Mesodermal cell (in vitro differentiated cells): ENCODE data around the gene SETD4. TPM values are rescaled to one million over a fixed set of nuclear protein-coding genes. Genes with fewer than 3 reads are reported as not detected.
"Not testable (repeated sequence)": the region's sequence is repeated elsewhere in the genome, so short reads cannot be mapped to it uniquely, and the experiment has no call there.

Experiments
- H3K27ac ChIP-seq: 2 replicates; pipeline ENCODE4 v1.7.0; 2013; ENCODE audit warnings: mild to moderate bottlenecking, low read depth, low read length, moderate library complexity; ENCODE audit not compliant: severe bottlenecking
- H3K36me3 ChIP-seq: 2 replicates; pipeline ENCODE4 v1.7.1; 2013; ENCODE audit warnings: mild to moderate bottlenecking, low read length, moderate library complexity; ENCODE audit not compliant: control insufficient read depth, insufficient read depth
- H3K4me1 ChIP-seq: one replicate; pipeline ENCODE4 v1.7.1; 2013; ENCODE audit warnings: mild to moderate bottlenecking, low read length; ENCODE audit not compliant: insufficient read depth, control insufficient read depth, poor library complexity, severe bottlenecking
- H3K4me3 ChIP-seq: 2 replicates; pipeline ENCODE4 v1.7.0; 2013; ENCODE audit warnings: low read length, control low read depth, mild to moderate bottlenecking; ENCODE audit not compliant: insufficient read depth, poor library complexity, severe bottlenecking; ENCODE audit errors: extremely low read depth
- H3K9me3 ChIP-seq: 2 replicates; pipeline ENCODE4 v1.7.1; 2013; ENCODE audit warnings: mild to moderate bottlenecking, low read length, moderate library complexity; ENCODE audit not compliant: control insufficient read depth
- WGBS, 2 experiments: methylation state at CpG; one replicate each; pipeline ENCODE4 v1.1.5; 2013; ENCODE audit warnings: missing lambda C conversion rate in 2 of 2; ENCODE audit not compliant: insufficient coverage in 2 of 2; 5-methylcytosine and 5-hydroxymethylcytosine counted together
- polyA plus RNA-seq, 2 experiments: library from polyadenylated mRNA; stranded (reverse); fragments of 50-300 nt; gene quantifications; one replicate each; pipeline ENCODE4 v1.2.3, GENCODE V29; 2013

The SETD4 gene
- 14.2 TPM for polyA plus RNA-seq (2013, experiment 1 of 2)
- polyA plus RNA-seq (2013, experiment 2 of 2): 16.3 TPM

DNA sequence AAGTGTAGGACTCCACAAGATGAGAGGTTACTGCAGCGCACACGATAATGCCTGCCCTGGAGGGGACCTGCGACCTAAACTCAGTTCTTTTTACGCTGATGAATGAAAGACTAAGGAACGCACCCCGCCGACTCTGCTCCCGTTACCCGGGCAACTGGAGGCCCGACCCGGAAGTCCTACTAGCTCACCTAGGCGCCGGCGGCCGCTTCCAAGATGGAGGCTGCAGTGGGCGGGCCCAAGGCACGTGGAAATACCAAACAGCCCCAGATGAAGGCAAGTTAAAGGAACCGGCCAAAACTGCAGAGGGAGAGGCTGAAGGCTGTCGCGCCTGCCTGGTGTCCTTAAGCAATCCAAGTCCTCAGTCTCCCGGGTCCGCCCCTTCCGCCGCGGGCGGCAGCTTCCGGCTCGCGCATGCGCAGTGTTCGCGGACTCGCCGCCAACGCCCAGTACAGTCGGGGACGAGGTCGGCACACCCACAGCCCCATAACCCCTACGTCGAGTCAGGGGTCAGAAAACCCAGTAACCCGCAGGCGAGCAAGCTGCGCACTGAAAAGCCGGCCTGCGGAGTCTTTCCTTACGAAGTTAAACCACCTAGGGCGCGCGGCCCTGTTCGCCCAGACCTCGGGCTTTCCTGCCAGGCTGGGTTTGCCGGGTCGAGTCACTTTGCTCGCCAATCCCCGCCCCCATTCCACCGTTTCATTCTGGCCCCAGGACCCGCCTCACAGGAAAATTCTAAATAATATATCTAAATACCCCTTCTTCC, at the start of gene SETD4:
Gene SETD4, minus strand, starts transcription at position 368 of the 763 bp plus-strand sequence. CDS start 1,638 bp downstream, outside the sequence.
- Histone ChIP-seq H3K4me3 (peak within 1 kb of the TSS; percentile 72), H3K27ac (peak within 1 kb of the TSS; percentile 84), H3K4me1 (peaks cover 9% of the 10 kb centered on the region), H3K9me3 (no peaks in the 10 kb centered on the region), H3K36me3 (peaks cover 34% of the 10 kb centered on the region)
- 0% methylated on average over 48 to 57 of the region's 57 CpGs for WGBS, 2 experiments

- Histone ChIP-seq H3K4me1 (no peaks in the 10 kb centered on the region), H3K4me3 (no peak overlapping the region), H3K9me3 (no peaks in the 10 kb centered on the region), H3K36me3 (no peaks in the 10 kb centered on the region), H3K27ac (no peak overlapping the region)
- 97 to 98% methylated on average over 8 of the region's 10 CpGs for WGBS, 2 experiments
Measured at GRCh38 chr21:36109868-36110267, 49.5 kb upstream of the SETD4 start.

GRCh38 chr21:36105327-36105842, 45.1 kb upstream of the SETD4 start:
- Histone ChIP-seq H3K27ac (no peak overlapping the region), H3K4me1 (no peaks in the 10 kb centered on the region), H3K9me3 (no peaks in the 10 kb centered on the region), H3K4me3 (no peak overlapping the region), H3K36me3 (no peaks in the 10 kb centered on the region)
- 56 to 97% methylated on average over 2 to 3 of the region's 4 CpGs for WGBS, 2 experiments

- 80 to 83% methylated on average over 22 to 26 of the region's 29 CpGs for WGBS, 2 experiments
- no peaks in the 10 kb centered on the region for H3K36me3 ChIP-seq
- no peaks in the 10 kb centered on the region for H3K9me3 ChIP-seq
- H3K4me3 ChIP-seq: no peak overlapping the region
- H3K4me1 ChIP-seq: no peaks in the 10 kb centered on the region
- H3K27ac ChIP-seq: no peak overlapping the region
Measured at GRCh38 chr21:36104317-36105300, 44.3 kb upstream of the SETD4 start.

GRCh38 chr21:36103434-36103833, 43.1 kb upstream of the SETD4 start:
- H3K36me3 ChIP-seq: no peaks in the 10 kb centered on the region
- H3K4me1 ChIP-seq: no peaks in the 10 kb centered on the region
- H3K4me3 ChIP-seq: no peak overlapping the region
- no peak overlapping the region for H3K27ac ChIP-seq
- H3K9me3 ChIP-seq: no peaks in the 10 kb centered on the region

DNA sequence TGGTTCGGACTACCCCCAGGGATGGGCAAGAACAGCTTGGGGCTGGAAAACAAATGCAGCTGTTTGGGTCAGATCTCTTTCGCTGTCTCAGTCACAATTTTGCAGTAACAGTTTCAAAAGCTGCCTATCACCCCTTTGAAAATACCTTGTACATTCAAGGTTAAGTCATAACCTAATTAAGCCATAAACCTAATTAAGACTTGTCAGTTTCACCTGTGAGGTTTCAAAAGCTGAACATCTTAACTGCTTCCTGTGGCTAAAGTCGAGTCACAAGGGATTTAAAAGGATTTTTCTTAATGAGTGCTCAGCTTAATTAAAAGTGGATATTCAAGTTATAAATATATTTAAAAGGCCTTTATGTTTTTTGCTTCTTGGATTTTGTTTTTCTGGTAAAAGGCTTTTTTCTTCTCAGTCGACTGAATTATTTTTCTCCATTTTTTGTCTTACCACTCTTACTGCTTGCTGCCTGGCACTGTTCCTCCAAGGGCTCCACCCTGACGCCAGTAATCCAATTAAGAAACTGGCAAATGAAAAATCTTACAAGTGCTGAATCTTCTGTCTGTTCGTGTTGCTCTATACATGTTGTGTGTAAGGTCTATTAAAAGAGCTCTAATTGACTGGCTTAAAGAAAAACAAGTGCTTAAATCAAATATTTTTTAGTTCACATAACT, 40.8 kb upstream of the SETD4 start:
- H3K36me3 ChIP-seq: no peaks in the 10 kb centered on the region
- 83 to 87% methylated on average over 2 of the region's 6 CpGs for WGBS, 2 experiments
- no peak overlapping the region for H3K4me3 ChIP-seq
- H3K4me1 ChIP-seq: peaks cover 5% of the 10 kb centered on the region
- no peaks in the 10 kb centered on the region for H3K9me3 ChIP-seq
- H3K27ac ChIP-seq: no peak overlapping the region

- H3K4me3 ChIP-seq, H3K9me3 ChIP-seq, H3K4me1 ChIP-seq, H3K27ac ChIP-seq, H3K36me3 ChIP-seq: not testable (repeated sequence)
- 38 to 40% methylated on average over 6 to 7 of the region's 13 CpGs for WGBS, 2 experiments
Measured at GRCh38 chr21:36099695-36100211, 39.4 kb upstream of the SETD4 start.

- peaks cover 5% of the 10 kb centered on the region for H3K4me1 ChIP-seq
- WGBS, 2 experiments: no CpG with 5 or more reads among the region's 3 CpGs
- no peak overlapping the region for H3K27ac ChIP-seq
- no peak overlapping the region for H3K4me3 ChIP-seq
- H3K36me3 ChIP-seq: no peaks in the 10 kb centered on the region
- H3K9me3 ChIP-seq: peaks cover 12% of the 10 kb centered on the region
Measured at GRCh38 chr21:36099000-36099399, 38.7 kb upstream of the SETD4 start.

GRCh38 chr21:36098182-36098532, 37.8 kb upstream of the SETD4 start:
- H3K4me3 ChIP-seq: no peak overlapping the region

More at GRCh38 chr21:36098182-36098532, 37.8 kb upstream of the SETD4 start:
- peaks cover 5% of the 10 kb centered on the region for H3K4me1 ChIP-seq
- peaks cover 19% of the 10 kb centered on the region for H3K9me3 ChIP-seq
- no peaks in the 10 kb centered on the region for H3K36me3 ChIP-seq
- no peak overlapping the region for H3K27ac ChIP-seq
- WGBS, 2 experiments: 89 to 94% methylated on average over 2 of the region's 2 CpGs
